HTERT RPE-1 (cell line): ENCODE data around the gene CX3CL1.
"Not testable (repeated sequence)": the region's sequence is repeated elsewhere in the genome, so short reads cannot be mapped to it uniquely, and the experiment has no call there.

Experiments used
- in situ Hi-C: fragments of 300-500 bp; cut with MboI; formaldehyde crosslinking; loops from 4 replicates; pipeline ENCODE4 v1.14.3; 2020; ENCODE audit warnings: low sequenced_read_pairs

CX3CL1 gene

GRCh38 chr16:57356547-57356946 is 15.7 kb upstream of the CX3CL1 start:
- in situ Hi-C loops = no loop called here

- in situ Hi-C loops = no loop called here
These were observed 14.8 kb upstream of the CX3CL1 start for GRCh38 chr16:57357330-57358085.

GRCh38 chr16:57358086-57358420 is 14.2 kb upstream of the CX3CL1 start:
- in situ Hi-C loops = no loop called here

- in situ Hi-C loops = no loop called here
These were observed 13.7 kb upstream of the CX3CL1 start, which contains the start of gene CCL22 for GRCh38 chr16:57358527-57359095. Gene CCL22 (plus strand): TSS chr16:57358783. CDS start chr16:57358817, 34 bp downstream.

GRCh38 chr16:57360321-57360935 is 11.9 kb upstream of the CX3CL1 start:
- in situ Hi-C loops = no loop called here

- in situ Hi-C loops = no loop called here
These were observed 10.9 kb upstream of the CX3CL1 start for GRCh38 chr16:57361404-57361803.

- in situ Hi-C loops = no loop called here
These were observed 8.1 kb upstream of the CX3CL1 start for GRCh38 chr16:57364143-57364542.

- in situ Hi-C loops = no loop called here
These were observed 5.7 kb upstream of the CX3CL1 start for GRCh38 chr16:57366544-57367040.

- in situ Hi-C loops = no loop called here
These were observed 5.1 kb upstream of the CX3CL1 start for GRCh38 chr16:57367116-57367752.

GRCh38 chr16:57371494-57372371 is 557 bp upstream of the CX3CL1 start:
- in situ Hi-C loops = no loop called here

GRCh38 chr16:57373117-57373947 is 1.0 kb downstream of the CX3CL1 start:
- in situ Hi-C loops = no loop called here

- in situ Hi-C loops = no loop called here
These were observed 1.8 kb downstream of the CX3CL1 start for GRCh38 chr16:57374067-57374534.

- in situ Hi-C loops = not testable (repeated sequence)
These were observed 2.7 kb downstream of the CX3CL1 start for GRCh38 chr16:57374925-57375465.

GRCh38 chr16:57376313-57376818 is 4.1 kb downstream of the CX3CL1 start:
- in situ Hi-C loops = no loop called here

GRCh38 chr16:57377080-57377841 is 5.0 kb downstream of the CX3CL1 start:
- in situ Hi-C loops = no loop called here

GRCh38 chr16:57379579-57379978 is 7.3 kb downstream of the CX3CL1 start:
- in situ Hi-C loops = no loop called here

GRCh38 chr16:57380671-57381462 is 8.6 kb downstream of the CX3CL1 start:
- in situ Hi-C loops = no loop called here
